OCI-LY3 (cell line): ENCODE measurements around the gene CATSPER3.

Source experiments
- H2AFZ ChIP-seq: fragments of 200-600, 300-600 bp; shearing (Covaris generic); 2 replicates; pipeline ENCODE4 v1.6.0; 2014; ENCODE audit warnings: antibody characterized with exemption, low read depth, low read length
- H3K27ac ChIP-seq: fragments of 200-600, 300-600 bp; sonication (generic); 2 replicates; pipeline ENCODE4 v1.5.1; 2014; ENCODE audit warnings: mild to moderate bottlenecking, low read length, moderate library complexity, mixed read lengths
- H3K27me3 ChIP-seq: fragments of 200-600, 300-600 bp; sonication (generic); 2 replicates; pipeline ENCODE4 v1.6.1; 2014; ENCODE audit warnings: low read depth, low read length, mixed read lengths
- H3K36me3 ChIP-seq: fragments of 200-600, 300-600 bp; sonication (generic); replicated peaks from 2 replicates; pipeline ENCODE3; 2014; ENCODE audit warnings: low read depth, low read length, mixed read lengths
- H3K4me1 ChIP-seq: fragments of 300-600, 200-600 bp; sonication (generic); 2 replicates; pipeline ENCODE4 v1.6.1; 2014; ENCODE audit warnings: low read length, mixed read lengths
- H3K4me2 ChIP-seq: fragments of 200-600, 300-600 bp; sonication (generic); 2 replicates; pipeline ENCODE4 v1.6.1; 2014; ENCODE audit warnings: low read length, mixed read lengths
- H3K4me3 ChIP-seq: fragments of 300-600, 200-600 bp; sonication (generic); 2 replicates; pipeline ENCODE4 v1.5.1; 2014; ENCODE audit warnings: antibody characterized with exemption, mild to moderate bottlenecking, low read length, moderate library complexity
- H3K79me2 ChIP-seq: fragments of 300-600, 200-600 bp; shearing (Covaris generic); 2 replicates; pipeline ENCODE4 v1.6.1; 2014; ENCODE audit warnings: mild to moderate bottlenecking, low read length, mixed read lengths
- H3K9ac ChIP-seq: fragments of 300-600, 200-600 bp; shearing (Covaris generic); 2 replicates; pipeline ENCODE4 v1.6.0; 2014; ENCODE audit warnings: mild to moderate bottlenecking, low read length, moderate library complexity
- H3K9me3 ChIP-seq: fragments of 200-600, 300-600 bp; shearing (Covaris generic); 2 replicates; pipeline ENCODE4 v1.6.1; 2014; ENCODE audit warnings: low read length, mixed read lengths; ENCODE audit not compliant: insufficient read depth
- H4K20me1 ChIP-seq: fragments of 200-600, 300-600 bp; sonication (generic); 2 replicates; pipeline ENCODE4 v1.6.1; 2016; ENCODE audit warnings: low read length, mixed read lengths; ENCODE audit not compliant: insufficient read depth
- EZH2phosphoT487 ChIP-seq: fragments of 200-600 bp; shearing (Covaris generic); IDR thresholded peaks from 2 replicates; pipeline ENCODE4 v1.6.1; 2018; ENCODE audit warnings: antibody characterized with exemption, mixed run types, low read depth
- TF ChIP-seq, protein P1 (sequence below): fragments of 200-600, 300-600 bp; sonication (generic); IDR thresholded peaks from 2 replicates; pipeline ENCODE4 v1.5.1; 2014; ENCODE audit warnings: antibody characterized with exemption, low read length, low read depth

CATSPER3 gene

DNA sequence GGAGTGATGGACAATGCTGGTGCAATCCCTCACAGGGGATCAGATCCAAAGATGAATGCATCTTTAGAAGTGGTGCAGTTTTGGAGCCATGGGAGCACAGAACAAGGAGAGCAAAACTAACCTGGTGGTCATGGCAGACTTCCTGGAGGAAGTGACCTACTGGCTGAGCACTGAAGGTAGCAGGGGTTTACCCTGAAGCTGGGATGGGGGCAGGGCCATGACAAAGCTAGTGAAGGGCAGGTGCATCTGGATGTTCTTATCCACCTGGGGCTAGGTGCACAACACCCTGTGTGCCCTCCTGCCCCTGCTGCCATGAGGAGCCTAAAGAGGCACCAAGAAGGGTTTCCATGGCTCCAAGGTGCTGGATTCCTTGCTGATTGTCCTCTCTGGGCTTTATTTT, 77.8 kb downstream of the CATSPER3 start:
- Histone ChIP-seq H3K4me3 (no peak overlapping the region), H3K27me3 (no peaks in the 10 kb centered on the region), H3K79me2 (no peaks in the 10 kb centered on the region), H3K36me3 (no peaks in the 10 kb centered on the region), H3K27ac (no peak overlapping the region), H3K4me1 (peaks cover 12% of the 10 kb centered on the region), H2AFZ (no peak overlapping the region), H4K20me1 (no peaks in the 10 kb centered on the region), H3K4me2 (peak overlapping the region; percentile 14; the same call in 1 of the 2 replicates), H3K9me3 (no peaks in the 10 kb centered on the region), H3K9ac (no peak overlapping the region)
- TF ChIP-seq, protein P1, sequence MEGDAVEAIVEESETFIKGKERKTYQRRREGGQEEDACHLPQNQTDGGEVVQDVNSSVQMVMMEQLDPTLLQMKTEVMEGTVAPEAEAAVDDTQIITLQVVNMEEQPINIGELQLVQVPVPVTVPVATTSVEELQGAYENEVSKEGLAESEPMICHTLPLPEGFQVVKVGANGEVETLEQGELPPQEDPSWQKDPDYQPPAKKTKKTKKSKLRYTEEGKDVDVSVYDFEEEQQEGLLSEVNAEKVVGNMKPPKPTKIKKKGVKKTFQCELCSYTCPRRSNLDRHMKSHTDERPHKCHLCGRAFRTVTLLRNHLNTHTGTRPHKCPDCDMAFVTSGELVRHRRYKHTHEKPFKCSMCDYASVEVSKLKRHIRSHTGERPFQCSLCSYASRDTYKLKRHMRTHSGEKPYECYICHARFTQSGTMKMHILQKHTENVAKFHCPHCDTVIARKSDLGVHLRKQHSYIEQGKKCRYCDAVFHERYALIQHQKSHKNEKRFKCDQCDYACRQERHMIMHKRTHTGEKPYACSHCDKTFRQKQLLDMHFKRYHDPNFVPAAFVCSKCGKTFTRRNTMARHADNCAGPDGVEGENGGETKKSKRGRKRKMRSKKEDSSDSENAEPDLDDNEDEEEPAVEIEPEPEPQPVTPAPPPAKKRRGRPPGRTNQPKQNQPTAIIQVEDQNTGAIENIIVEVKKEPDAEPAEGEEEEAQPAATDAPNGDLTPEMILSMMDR, result no peak
- no peak for TF ChIP-seq EZH2phosphoT487

DNA sequence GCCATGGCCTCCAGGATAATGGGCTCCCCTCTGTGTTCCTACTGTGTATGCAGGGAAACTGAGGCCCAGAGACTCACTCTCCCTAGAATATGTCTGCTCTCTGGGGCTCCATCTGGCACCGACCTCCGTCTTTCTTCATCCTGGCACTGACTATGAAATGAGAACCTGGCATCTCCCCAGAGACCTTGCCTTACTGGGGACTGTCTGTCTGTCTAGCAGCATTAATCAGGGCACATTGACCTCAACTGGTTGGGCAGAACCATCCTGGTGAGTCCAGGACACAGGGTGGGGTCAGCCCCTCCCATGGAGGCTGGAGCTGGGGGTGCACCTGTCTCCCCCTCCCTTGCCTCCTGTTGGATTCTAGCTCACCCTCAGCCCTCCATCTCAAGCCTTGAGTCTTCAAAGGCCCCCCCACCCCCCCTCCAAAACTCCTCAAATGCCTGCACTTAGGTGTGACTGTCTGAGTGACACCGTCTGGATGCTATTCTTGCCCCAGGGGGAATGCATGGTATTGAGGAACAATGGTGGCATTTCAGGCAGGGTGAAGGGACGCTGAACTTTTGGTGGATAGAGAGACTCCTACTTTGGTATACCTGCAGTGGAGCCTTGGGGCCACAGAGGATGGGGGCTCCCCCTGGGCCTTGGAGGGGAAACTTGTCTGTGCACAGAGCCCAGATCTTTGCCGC, 79.1 kb downstream of the CATSPER3 start:
- H3K9me3 ChIP-seq, result no peaks in the 10 kb centered on the region

DNA sequence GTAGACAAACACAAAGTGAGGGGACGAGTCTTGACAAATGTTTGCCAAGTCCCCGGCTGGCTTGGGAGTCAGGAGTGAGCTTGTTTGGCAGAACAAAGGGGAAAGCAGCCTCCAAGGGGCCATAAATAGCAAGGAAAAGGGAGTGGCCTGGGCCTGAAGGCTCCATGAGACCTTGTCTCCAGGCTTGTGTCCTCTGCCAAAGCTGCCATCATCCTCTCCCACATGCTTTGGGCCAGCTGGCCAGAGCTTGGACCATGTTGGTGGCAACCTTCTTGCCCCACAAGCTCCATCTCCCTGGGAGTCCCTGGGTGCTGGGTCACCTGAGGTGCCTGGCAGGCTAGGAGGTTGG, 79.6 kb downstream of the CATSPER3 start:
- Histone ChIP-seq H2AFZ (no peak overlapping the region), H3K4me2 (no peak overlapping the region), H3K27ac (no peak overlapping the region), H3K36me3 (no peaks in the 10 kb centered on the region), H4K20me1 (no peaks in the 10 kb centered on the region), H3K27me3 (no peaks in the 10 kb centered on the region), H3K9me3 (no peaks in the 10 kb centered on the region), H3K9ac (no peak overlapping the region), H3K79me2 (no peaks in the 10 kb centered on the region), H3K4me3 (no peak overlapping the region), H3K4me1 (peaks cover 14% of the 10 kb centered on the region)
- TF ChIP-seq, protein P1, result no peak
- no peak for TF ChIP-seq EZH2phosphoT487

More for the DNA sequence above, 79.1 kb downstream of the CATSPER3 start:
- Histone ChIP-seq H3K4me3 (no peak overlapping the region), H3K4me2 (no peak overlapping the region), H3K27me3 (no peaks in the 10 kb centered on the region), H4K20me1 (no peaks in the 10 kb centered on the region), H3K79me2 (no peaks in the 10 kb centered on the region), H3K27ac (no peak overlapping the region), H3K4me1 (peaks cover 12% of the 10 kb centered on the region), H3K36me3 (no peaks in the 10 kb centered on the region), H3K9ac (no peak overlapping the region), H2AFZ (no peak overlapping the region)
- no peak for TF ChIP-seq EZH2phosphoT487
- TF ChIP-seq, protein P1, result no peak

DNA sequence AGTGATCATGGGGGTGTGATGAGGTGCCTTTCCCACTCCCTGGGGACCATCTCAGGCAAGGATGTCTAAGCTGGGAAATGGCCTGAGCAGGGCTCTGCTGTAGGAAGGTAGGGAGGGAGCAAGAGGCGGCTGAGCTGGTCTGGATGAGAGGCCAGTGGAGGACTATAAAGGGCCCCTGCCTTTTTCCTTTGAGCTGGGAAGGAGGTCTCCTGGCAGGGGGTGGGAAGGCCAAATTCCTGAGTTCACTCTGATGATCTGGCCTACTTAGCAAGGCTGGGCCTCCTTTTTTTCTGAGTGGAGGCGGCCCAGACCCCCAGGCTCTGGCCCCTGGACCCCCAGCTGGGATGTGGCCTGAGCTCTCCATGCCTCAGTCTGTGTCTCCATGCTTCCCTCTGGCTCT, 80.6 kb downstream of the CATSPER3 start:
- Histone ChIP-seq H3K36me3 (no peaks in the 10 kb centered on the region), H3K4me1 (peaks cover 24% of the 10 kb centered on the region), H3K4me2 (no peak overlapping the region), H3K9ac (no peak overlapping the region), H3K27me3 (no peaks in the 10 kb centered on the region), H4K20me1 (no peaks in the 10 kb centered on the region), H3K79me2 (no peaks in the 10 kb centered on the region), H3K9me3 (no peaks in the 10 kb centered on the region), H3K27ac (no peak overlapping the region), H2AFZ (no peak overlapping the region), H3K4me3 (no peak overlapping the region)
- no peak for TF ChIP-seq EZH2phosphoT487
- TF ChIP-seq, protein P1, result no peak
